K562 (cell line): ENCODE measurements around the gene PCSK5. TPM values are rescaled to one million over a fixed set of nuclear protein-coding genes. Genes with fewer than 3 reads are reported as not detected.

Experiments used
- ATAC-seq: fragments of 200-7000 bp; cut with Tn5 transposase; 3 replicates; pipeline ENCODE4 v1.9.1; 2020; ENCODE audit warnings: moderate library complexity
- BruUV-seq: library from RNA; stranded (reverse); fragments of 400-500 nt; replicated peaks from 2 replicates; lab custom pipeline; 2021; lab: Mats Ljungman, UMichigan
- CTCF ChIA-PET: fragments of 300-600 bp; formaldehyde crosslinking; extraction: SDS; loops from one replicate; lab custom pipeline; 2021; ENCODE audit warnings: low intra/inter-chr PET ratio; lab: Yijun Ruan, JAX
- POLR2A ChIA-PET: fragments of 300-600, 350-650 bp; sonication (Branson Sonifier 250); formaldehyde crosslinking; extraction: SDS; loops from one replicate; lab custom pipeline; 2021; ENCODE audit warnings: antibody characterized with exemption, inconsistent platforms; lab: Yijun Ruan, JAX
- DNase-seq, 4 experiments: peaks; one replicate each; pipeline versions ENCODE4 v3.0.0 to v3.0.0-alpha.2; 2011 to 2018; ENCODE audit warnings: low spot score in 3 of 4, mixed read lengths in 3 of 4; ENCODE audit errors: extremely low read depth in 1 of 4
- FAIRE-seq: peaks from 2 replicates; lab custom pipeline; 2011; peaks lifted over from hg19 to GRCh38; lab: Jason Lieb, UNC
- H2AFZ ChIP-seq: 2 replicates; pipeline ENCODE4 v1.6.0; 2011; ENCODE audit warnings: low read depth, low read length, control low read depth, inconsistent platforms
- H3K27ac ChIP-seq: fragments of 200-600 bp; 3 replicates; pipeline ENCODE4 v1.8.0; 2011; ENCODE audit warnings: low read depth, mild to moderate bottlenecking, control low read depth, inconsistent platforms, low read length, moderate library complexity, mixed read lengths; ENCODE audit errors: extremely low read depth
- H3K27me3 ChIP-seq, 2 experiments: fragments of 300-600 bp in 1 of 2; 2 replicates in 1 of 2; 3 replicates in 1 of 2; pipeline versions ENCODE4 v1.6.0 to v1.8.0; 2011; ENCODE audit warnings: inconsistent platforms in 2 of 2, low read length in 2 of 2, mild to moderate bottlenecking in 1 of 2, mixed read lengths in 1 of 2, moderate library complexity in 1 of 2; ENCODE audit not compliant: control insufficient read depth in 2 of 2, insufficient read depth in 2 of 2
- H3K36me3 ChIP-seq: fragments of 300-600 bp; 3 replicates; pipeline ENCODE4 v1.8.0; 2011; ENCODE audit warnings: mild to moderate bottlenecking, low read length, inconsistent platforms; ENCODE audit not compliant: control insufficient read depth, insufficient read depth
- H3K4me1 ChIP-seq, 2 experiments: fragments of 200-600 bp in 1 of 2; replicated peaks in 1 of 2; 2 replicates in 1 of 2; 3 replicates in 1 of 2; pipeline versions ENCODE4 v1.5.1 to v1.8.0; 2011; ENCODE audit warnings: inconsistent platforms in 2 of 2, low read length in 2 of 2, mild to moderate bottlenecking in 1 of 2, mixed read lengths in 1 of 2, moderate library complexity in 1 of 2; ENCODE audit not compliant: control insufficient read depth in 2 of 2, insufficient read depth in 2 of 2
- H3K4me2 ChIP-seq: 2 replicates; pipeline ENCODE4 v1.6.1; 2011; ENCODE audit warnings: low read length, control low read depth, inconsistent platforms, mixed read lengths; ENCODE audit not compliant: insufficient read depth
- H3K4me3 ChIP-seq: fragments of 200-600 bp; sonication (generic), shearing (Covaris generic); 2 replicates; pipeline ENCODE4 v1.5.1; 2016; ENCODE audit warnings: control low read depth, inconsistent platforms
- H3K79me2 ChIP-seq: fragments of 200-600 bp; 3 replicates; pipeline ENCODE4 v1.8.0; 2011; ENCODE audit warnings: low read length, inconsistent platforms; ENCODE audit not compliant: control insufficient read depth, insufficient read depth
- H3K9ac ChIP-seq, 2 experiments: 2 replicates each; pipeline versions ENCODE4 v1.6.0 to v1.6.1; 2011; ENCODE audit warnings: low read depth in 2 of 2, low read length in 2 of 2, control low read depth in 1 of 2, inconsistent platforms in 1 of 2, mild to moderate bottlenecking in 1 of 2, mixed read lengths in 1 of 2; ENCODE audit not compliant: insufficient read depth in 1 of 2
- H3K9me1 ChIP-seq: one replicate; pipeline ENCODE4 v1.6.0; 2011; ENCODE audit warnings: inconsistent platforms, mild to moderate bottlenecking, low read length, moderate library complexity; ENCODE audit not compliant: control insufficient read depth, insufficient read depth
- H3K9me3 ChIP-seq: replicated peaks from 2 replicates; pipeline ENCODE4 v1.5.1; 2011; ENCODE audit warnings: low read depth, low read length, inconsistent platforms; ENCODE audit not compliant: control insufficient read depth, insufficient read depth
- H4K20me1 ChIP-seq: replicated peaks from 2 replicates; pipeline ENCODE4 v1.6.1; 2011; ENCODE audit warnings: low read length, inconsistent platforms, mixed read lengths; ENCODE audit not compliant: control insufficient read depth, insufficient read depth
- ASH1L ChIP-seq: fragments of 450-650 bp; IDR thresholded peaks from 2 replicates; pipeline ENCODE4 v1.6.1; 2018; ENCODE audit warnings: borderline replicate concordance, mild to moderate bottlenecking, low read depth; ENCODE audit not compliant: partially characterized antibody
- CTCF ChIP-seq, 3 experiments: IDR thresholded peaks in 2 of 3; conservative IDR thresholded peaks in 1 of 3; 2 replicates each; pipeline ENCODE4 v1.5.1; 2011 to 2012; ENCODE audit warnings: low read length in 3 of 3, mild to moderate bottlenecking in 3 of 3, control low read depth in 2 of 3, improper control_type of control experiment in 1 of 3, inconsistent platforms in 1 of 3, low read depth in 1 of 3, mixed read lengths in 1 of 3, moderate library complexity in 1 of 3; ENCODE audit not compliant: insufficient read depth in 2 of 3
- ELF1 ChIP-seq: fragments of 200-800 bp; sonication (Bioruptor generic); IDR thresholded peaks from 2 replicates; pipeline ENCODE4 v1.6.1; 2016; ENCODE audit warnings: missing genetic modification characterization, missing compliant biosample characterization
- KAT7 ChIP-seq: sonication (generic); formaldehyde crosslinking; IDR thresholded peaks from 2 replicates; pipeline ENCODE4 v1.8.0; 2022; ENCODE audit warnings: missing genetic modification reagents, mild to moderate bottlenecking, borderline replicate concordance
- MAFF ChIP-seq: IDR thresholded peaks from 2 replicates; pipeline ENCODE4 v1.6.1; 2012; ENCODE audit warnings: low read length, improper control_type of control experiment
- MEF2A ChIP-seq: IDR thresholded peaks from 2 replicates; pipeline ENCODE4 v1.6.1; 2011; ENCODE audit warnings: low read depth, mild to moderate bottlenecking, low read length, moderate library complexity; ENCODE audit not compliant: control insufficient read depth
- NKRF ChIP-seq: fragments of 450-650 bp; IDR thresholded peaks from 2 replicates; pipeline ENCODE4 v1.6.1; 2016; ENCODE audit warnings: borderline replicate concordance
- PBX2 ChIP-seq, 2 experiments: IDR thresholded peaks in 1 of 2; conservative IDR thresholded peaks in 1 of 2; 2 replicates each; pipeline ENCODE4 v1.6.1; 2016; ENCODE audit warnings: low read depth in 2 of 2, mild to moderate bottlenecking in 1 of 2, missing compliant biosample characterization in 1 of 2, missing genetic modification characterization in 1 of 2, moderate library complexity in 1 of 2
- PURB ChIP-seq: sonication (generic); formaldehyde crosslinking; IDR thresholded peaks from 2 replicates; pipeline ENCODE4 v1.9.0; 2021; ENCODE audit warnings: low read depth, mild to moderate bottlenecking, missing genetic modification reagents
- U2AF1 ChIP-seq: fragments of 200-400 bp; formaldehyde crosslinking; optimal IDR thresholded peaks from 2 replicates; pipeline ENCODE3; 2017; ENCODE audit warnings: mild to moderate bottlenecking, low read depth, low read length, moderate library complexity
- ZBTB9 ChIP-seq: fragments of 450-650 bp; formaldehyde crosslinking; IDR thresholded peaks from 2 replicates; pipeline ENCODE4 v1.4.0; 2020; ENCODE audit warnings: mild to moderate bottlenecking, moderate library complexity
- ZFPM2 ChIP-seq: fragments of 250-450 bp; sonication (Bioruptor Pico); IDR thresholded peaks from 2 replicates; pipeline ENCODE4 v1.5.1; 2022; ENCODE audit warnings: mild to moderate bottlenecking
- ZNF699 ChIP-seq: fragments of 250-450 bp; sonication (Bioruptor Pico); IDR thresholded peaks from 2 replicates; pipeline ENCODE4 v1.8.0; 2021; ENCODE audit warnings: mild to moderate bottlenecking, moderate library complexity; ENCODE audit not compliant: insufficient replicate concordance
- WGBS: fragments of 100-300 bp; shearing (Covaris generic); methylation state at CpG from one replicate; pipeline ENCODE4 v1.1.6; 2016; ENCODE audit warnings: low coverage, mixed read lengths; ENCODE audit not compliant: insufficient coverage; ENCODE audit errors: missing lambda C conversion rate; 5-methylcytosine and 5-hydroxymethylcytosine counted together
- in situ Hi-C: fragments of 300-500 bp; cut with MboI; formaldehyde crosslinking; loops from 4 replicates; pipeline ENCODE4 v1.15.0; 2018; ENCODE audit warnings: inconsistent platforms, mixed read lengths
- intact Hi-C: fragments of 100-400 bp; cut with micrococcal nuclease; formaldehyde crosslinking; loops from 2 replicates; pipeline ENCODE4 v1.14.2; 2022
- polyA plus RNA-seq, 8 experiments: library from polyadenylated mRNA; depleted of rRNA in 4 of 8; stranded (reverse) in 5 of 8; unstranded in 3 of 8; fragments of >200 nt; fragmentation: Nextera tagmentation in 2 of 8; fragmentation: Illumina TruSeq in 1 of 8; extraction: Ambion mirVana in 2 of 8; extraction: Trizol in 1 of 8; gene quantifications; 2 replicates each; pipeline versions ENCODE4 v1.2.1 to v1.2.3, GENCODE V29; 2011 to 2014; ENCODE audit warnings: inconsistent platforms in 1 of 8, missing spikeins in 1 of 8
- total RNA-seq, 7 experiments: library from RNA; depleted of rRNA in 6 of 7; stranded (reverse); fragments of >200 nt in 6 of 7; fragmentation: Illumina TruSeq in 2 of 7; extraction: Trizol in 2 of 7; gene quantifications; 2 replicates each; pipeline versions ENCODE4 v1.2.1 to v1.2.3, GENCODE V29; 2011 to 2021; ENCODE audit warnings: low replicate concordance in 1 of 7

Gene PCSK5
- total and polyA plus RNA-seq, 9 of the 15 experiments (the other 6 are each of a cell fraction or from before 2014, with no cell fraction given): not detected

- CTCF ChIA-PET: no interaction called here
- WGBS: 0% methylated on average over 4 of the region's 5 CpGs
- H3K9me1 ChIP-seq: no peaks in the 10 kb centered on the region
- H2AFZ ChIP-seq: no peak overlapping the region
- no peak overlapping the region for H3K27ac ChIP-seq
- in situ Hi-C loops: no loop called here
- H3K9me3 ChIP-seq: no peaks in the 10 kb centered on the region
- ATAC-seq: no peak
- intact Hi-C loops: no loop called here
- H4K20me1 ChIP-seq: no peaks in the 10 kb centered on the region
- no peak overlapping the region for H3K4me3 ChIP-seq
- no peak for DNase-seq
- H3K36me3 ChIP-seq: no peaks in the 10 kb centered on the region
- H3K9ac ChIP-seq: no peak overlapping the region
- H3K79me2 ChIP-seq: no peaks in the 10 kb centered on the region
- H3K27me3 ChIP-seq: peaks cover 0 to 8% of the 10 kb centered on the region in 2 experiments; a peak in 1 of 5 replicates
- FAIRE-seq: no peak
- no TSS peak for BruUV-seq
- POLR2A ChIA-PET: no interaction called here
- H3K4me1 ChIP-seq: peaks cover 0 to 4% of the 10 kb centered on the region in 2 experiments; a peak in 2 of 5 replicates
- no peak overlapping the region for H3K4me2 ChIP-seq
- TF ChIP-seq ELF1 (tag) (no peak), U2AF1 (no peak), ZNF699 (CRISPR knock-in tag) (no peak), PURB (CRISPR knock-in tag) (no peak), KAT7 (CRISPR knock-in tag) (no peak), CTCF (IDR thresholded peaks at IDR 0.05 in 2 of 3, conservative IDR thresholded peaks at IDR 0.05 in 1 of 3; ENCODE audit: insufficient read depth in 2 of 3, low read depth in 1 of 3, low read length in 3 of 3) (no peak), NKRF (no peak), MAFF (no peak), MEF2A (no peak), ZBTB9 (CRISPR knock-in tag) (no peak), ASH1L (no peak), PBX2 (CRISPR knock-in tag; IDR thresholded peaks at IDR 0.05; ENCODE audit: low read depth) (no peak), PBX2 (tag; conservative IDR thresholded peaks at IDR 0.05; ENCODE audit: low read depth) (no peak), ZFPM2 (no peak)
These were observed 4.8 kb upstream of the PCSK5 start for GRCh38 chr9:75885652-75886051.
